GM20431 (cell line): ENCODE measurements around the gene NCDN.
"Not testable (repeated sequence)": the region's sequence is repeated elsewhere in the genome, so short reads cannot be mapped to it uniquely, and the experiment has no call there.

ENCODE experiments used
- in situ Hi-C: fragments of 300-500 bp; cut with MseI, MboI; formaldehyde crosslinking; loops from one replicate; pipeline ENCODE4 v1.15.0; 2020; ENCODE audit warnings: low sequenced_read_pairs; ENCODE audit not compliant: unreplicated experiment

The NCDN gene

GRCh38 chr1:35567947-35568558, 10.5 kb downstream of the NCDN start:
- in situ Hi-C loops: loop anchor here (10.0 kb wide), 2 partner anchors 113 to 157 kb away; no protein-coding TSS in a partner anchor

DNA sequence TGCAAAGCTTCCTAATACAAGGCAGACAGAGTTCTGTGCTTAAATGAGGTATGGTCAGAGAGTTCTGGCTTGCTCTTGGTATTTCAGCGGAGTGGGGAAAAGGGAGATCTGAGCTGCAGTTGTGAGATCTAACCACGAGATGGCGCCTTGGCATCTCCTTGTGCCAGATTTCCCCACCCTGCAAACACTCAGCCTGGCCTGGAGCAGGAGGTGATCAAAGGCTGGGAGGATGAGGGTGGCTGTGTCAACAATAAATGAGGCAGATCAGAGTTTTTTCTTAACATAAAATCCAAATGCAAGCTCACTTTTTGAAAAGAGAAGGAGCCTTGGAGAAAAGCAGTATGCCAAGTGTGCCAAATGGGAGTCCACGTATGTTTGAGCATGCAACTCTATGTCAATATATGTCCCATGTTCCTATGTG, 11.4 kb downstream of the NCDN start:
- in situ Hi-C loops: loop anchor here (10.0 kb wide), 2 partner anchors 114 to 156 kb away; no protein-coding TSS in a partner anchor

- in situ Hi-C loops: loop anchor here (10.0 kb wide), 2 partner anchors 115 to 155 kb away; no protein-coding TSS in a partner anchor
Observed at GRCh38 chr1:35569936-35570335, 12.3 kb downstream of the NCDN start.

DNA sequence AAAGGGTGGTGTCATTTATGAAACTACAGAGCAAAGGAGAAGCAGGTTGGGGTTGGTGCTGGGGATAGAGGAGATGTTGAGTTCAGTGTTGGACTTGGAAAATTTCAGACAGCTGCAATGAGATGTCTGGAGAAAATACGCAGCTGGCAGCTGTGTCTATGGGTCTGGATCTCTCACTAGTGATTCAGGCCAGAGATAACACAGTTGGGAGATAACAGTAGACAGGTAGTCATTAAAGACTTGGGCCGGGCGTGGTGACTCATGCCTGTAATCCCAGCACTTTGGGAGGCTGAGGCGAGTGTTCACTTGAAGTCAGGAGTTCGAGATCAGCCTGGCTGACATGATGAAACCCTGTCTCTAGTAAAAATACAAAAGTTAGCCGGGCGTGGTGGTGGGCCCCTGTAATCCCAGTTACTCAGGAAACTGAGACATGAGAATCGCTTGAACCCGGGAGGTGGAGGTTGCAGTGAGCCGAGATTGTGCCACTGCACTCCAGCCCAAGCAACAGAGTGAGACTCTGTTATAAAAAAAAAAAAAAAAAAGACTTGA, 13.1 kb downstream of the NCDN start:
- in situ Hi-C loops: no loop called here

GRCh38 chr1:35571263-35571662, 13.7 kb downstream of the NCDN start:
- in situ Hi-C loops: no loop called here

GRCh38 chr1:35572296-35572695, 14.7 kb downstream of the NCDN start:
- in situ Hi-C loops: no loop called here

DNA sequence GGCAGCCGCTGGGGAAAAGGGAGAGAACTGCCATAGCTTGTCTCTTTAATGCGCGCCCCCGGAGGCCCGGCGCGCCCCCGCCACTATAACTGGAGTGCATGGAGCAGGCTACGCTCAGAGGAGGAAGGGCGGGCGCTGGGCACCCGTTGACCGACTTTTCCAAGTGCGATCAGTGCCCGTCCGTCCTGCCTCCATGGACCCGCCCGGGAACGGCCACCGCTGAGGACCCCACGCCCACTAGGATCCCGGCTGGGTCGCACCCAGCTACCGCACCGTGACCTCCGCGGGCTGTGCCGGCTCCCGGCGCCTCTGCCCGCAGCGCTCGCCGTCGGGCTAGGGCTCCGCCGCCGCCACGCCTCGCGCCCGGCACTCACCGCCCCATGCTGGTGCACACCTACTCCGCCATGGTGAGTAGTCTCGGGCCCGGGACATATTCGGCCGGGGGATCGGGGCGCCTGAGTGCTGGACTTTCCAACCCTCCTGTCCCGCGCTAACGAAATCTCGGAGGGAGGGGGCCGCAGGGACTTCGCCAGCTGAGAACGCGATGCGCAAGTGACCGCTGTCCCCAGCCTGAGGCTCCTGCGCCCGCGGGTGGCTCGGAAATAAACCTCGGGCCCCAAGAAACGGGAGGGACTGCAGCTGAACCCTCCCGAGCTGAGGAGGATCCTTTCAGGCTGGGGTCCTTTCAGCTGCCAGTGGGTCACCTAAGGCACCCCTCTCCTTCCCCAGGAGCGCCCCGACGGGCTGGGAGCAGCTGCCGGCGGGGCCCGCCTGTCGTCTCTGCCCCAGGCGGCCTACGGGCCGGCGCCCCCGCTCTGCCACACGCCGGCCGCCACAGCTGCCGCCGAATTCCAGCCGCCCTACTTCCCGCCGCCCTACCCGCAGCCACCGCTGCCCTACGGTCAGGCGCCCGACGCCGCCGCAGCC, 15.9 kb downstream of the NCDN start, which contains the start of gene TFAP2E:
Gene TFAP2E, plus strand, starts transcription at position 117 of the 927 bp plus-strand sequence. Its CDS starts 264 bp downstream, at position 381.
- in situ Hi-C loops: no loop called here

DNA sequence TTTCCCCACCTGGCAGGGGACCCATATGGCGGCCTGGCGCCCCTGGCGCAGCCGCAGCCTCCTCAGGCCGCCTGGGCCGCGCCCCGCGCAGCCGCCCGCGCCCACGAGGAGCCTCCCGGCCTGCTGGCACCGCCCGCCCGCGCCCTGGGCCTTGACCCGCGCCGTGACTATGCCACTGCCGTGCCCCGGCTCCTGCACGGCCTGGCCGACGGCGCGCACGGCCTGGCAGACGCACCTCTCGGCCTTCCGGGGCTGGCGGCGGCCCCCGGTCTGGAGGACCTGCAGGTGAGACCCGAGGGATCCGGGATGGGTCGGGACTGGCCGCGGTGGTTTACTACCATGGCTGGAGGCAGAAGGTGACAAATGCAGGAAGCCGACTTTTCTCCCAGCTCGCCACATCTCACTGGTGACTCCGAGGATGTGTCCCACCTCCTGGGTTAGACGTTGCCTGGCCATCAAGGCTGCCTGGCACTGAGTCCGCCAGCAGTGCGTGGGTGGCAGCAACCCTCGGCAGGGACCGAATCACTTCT, 16.6 kb downstream of the NCDN start:
- in situ Hi-C loops: no loop called here

GRCh38 chr1:35574655-35575415, 17.2 kb downstream of the NCDN start:
- in situ Hi-C loops: no loop called here

- in situ Hi-C loops: no loop called here
Observed at GRCh38 chr1:35575416-35575958, 17.9 kb downstream of the NCDN start.

- in situ Hi-C loops: no loop called here
Observed at GRCh38 chr1:35576061-35576765, 18.6 kb downstream of the NCDN start.

DNA sequence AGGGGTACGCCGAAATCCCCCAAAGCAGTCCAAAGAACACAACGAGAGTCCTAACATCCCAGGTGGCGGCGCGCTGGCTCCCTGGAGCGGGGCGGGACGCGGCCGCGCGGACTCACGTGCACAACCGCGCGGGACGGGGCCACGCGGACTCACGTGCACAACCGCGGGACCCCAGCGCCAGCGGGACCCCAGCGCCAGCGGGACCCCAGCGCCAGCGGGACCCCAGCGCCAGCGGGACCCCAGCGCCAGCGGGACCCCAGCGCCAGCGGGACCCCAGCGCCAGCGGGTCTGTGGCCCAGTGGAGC, 19.1 kb downstream of the NCDN start:
- in situ Hi-C loops: not testable (repeated sequence)

GRCh38 chr1:35577071-35577998, 19.7 kb downstream of the NCDN start:
- in situ Hi-C loops: no loop called here

DNA sequence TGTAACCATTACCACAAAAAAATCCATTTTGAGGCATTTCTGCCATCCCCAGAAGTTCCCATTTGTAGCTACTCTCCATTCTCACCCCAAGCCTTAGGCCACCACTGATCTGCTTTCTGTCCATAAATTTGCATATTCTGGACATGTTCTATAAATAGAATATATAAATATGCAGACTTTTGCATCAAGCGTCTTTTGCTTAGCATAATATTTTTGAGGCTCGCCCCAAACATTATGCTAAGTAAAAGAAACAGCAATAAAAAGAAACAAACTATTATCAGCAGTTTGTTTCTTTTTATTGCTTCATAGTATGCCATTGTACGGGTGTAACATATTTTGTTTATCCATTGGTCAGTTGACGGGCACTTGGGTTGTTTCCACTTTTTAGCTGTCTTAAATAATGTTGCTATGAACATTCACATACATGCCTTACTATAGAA, 23.4 kb downstream of the NCDN start:
- in situ Hi-C loops: no loop called here

- in situ Hi-C loops: not testable (repeated sequence)
Observed at GRCh38 chr1:35581621-35582020, 24.0 kb downstream of the NCDN start.

DNA sequence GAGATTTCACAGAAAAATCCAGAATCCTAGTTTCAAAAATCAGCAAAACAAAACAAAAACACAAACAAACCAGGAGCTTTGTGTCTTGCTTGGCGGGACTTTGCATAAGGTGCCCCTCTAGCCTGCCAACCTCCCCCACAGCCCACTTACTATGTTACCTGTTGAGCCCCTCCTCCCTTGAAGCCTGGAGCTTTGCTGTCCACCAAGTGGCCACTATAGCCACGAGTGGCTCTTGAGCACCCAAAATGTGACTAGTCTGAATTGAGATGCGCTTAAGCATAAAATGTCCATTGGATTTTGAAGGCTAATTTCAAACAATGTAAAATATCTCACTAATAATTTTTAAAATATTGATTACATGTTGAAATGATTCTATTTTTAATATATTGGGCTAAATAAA, 27.7 kb downstream of the NCDN start:
- in situ Hi-C loops: no loop called here

- in situ Hi-C loops: not testable (repeated sequence)
Observed at GRCh38 chr1:35585805-35586204, 28.2 kb downstream of the NCDN start.

DNA sequence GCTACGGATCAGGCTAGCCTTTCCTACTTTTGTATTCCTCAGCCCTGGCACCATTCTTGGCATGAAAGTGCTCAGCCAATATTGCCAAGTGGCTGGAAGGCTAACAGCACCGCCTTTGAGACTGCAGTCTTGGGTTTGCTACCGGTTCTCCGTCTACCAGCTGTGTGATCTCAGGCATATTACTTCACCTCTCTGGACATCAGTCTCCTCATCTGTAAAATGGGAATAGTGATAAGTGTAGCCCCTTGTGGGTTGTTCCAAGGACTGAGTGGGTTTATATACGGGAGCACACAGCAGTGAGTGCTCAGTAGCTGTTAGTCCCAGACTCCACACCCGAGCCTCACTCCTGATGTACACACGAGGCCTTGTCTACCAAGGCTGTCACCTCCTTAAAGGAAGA, 29.2 kb downstream of the NCDN start:
- in situ Hi-C loops: no loop called here
